HG03139 (cell line): ENCODE data around the gene KCTD17.

Source experiments
- ATAC-seq: cut with Tn5 transposase; IDR thresholded peaks from one replicate; pipeline ENCODE4 v1.9.1; 2021; ENCODE audit not compliant: unreplicated experiment

KCTD17 gene

GRCh38 chr22:37101311-37102066 is 49.9 kb downstream of the KCTD17 start:
- ATAC-seq = no peak

- ATAC-seq = no peak
Measured at GRCh38 chr22:37103151-37103550, 51.6 kb downstream of the KCTD17 start.

GRCh38 chr22:37103656-37104452 is 52.3 kb downstream of the KCTD17 start:
- no peak for ATAC-seq

GRCh38 chr22:37105154-37105553 is 53.6 kb downstream of the KCTD17 start:
- no peak for ATAC-seq

GRCh38 chr22:37105990-37106389 is 54.4 kb downstream of the KCTD17 start:
- no peak for ATAC-seq

- no peak for ATAC-seq
Measured at GRCh38 chr22:37107816-37108621, 56.5 kb downstream of the KCTD17 start.

- no peak for ATAC-seq
Measured at GRCh38 chr22:37109242-37109917, 57.8 kb downstream of the KCTD17 start, which contains the start of gene TMPRSS6. Gene TMPRSS6, minus strand, starts transcription at chr22:37109713. Its CDS starts 6,296 bp downstream, at chr22:37103417.

- no peak for ATAC-seq
Measured at GRCh38 chr22:37111156-37111717, 59.7 kb downstream of the KCTD17 start.

GRCh38 chr22:37112084-37112728 is 60.7 kb downstream of the KCTD17 start:
- ATAC-seq = no peak
